HG03558 (cell line): ENCODE results near the gene SFR1.
A peak's percentile ranks its signal among the peaks of the same experiment; 100 is the strongest.

Source experiments
- ATAC-seq: cut with Tn5 transposase; IDR thresholded peaks from one replicate; pipeline ENCODE4 v1.9.1; 2021; ENCODE audit warnings: moderate number of reproducible peaks; ENCODE audit not compliant: unreplicated experiment; ENCODE audit errors: extremely low read depth

The SFR1 gene

GRCh38 chr10:104121485-104122224, at the start of gene SFR1:
SFR1 (plus strand) TSS chr10:104122171; CDS start chr10:104122184, 13 bp downstream.
- peak; percentile 68 for ATAC-seq

GRCh38 chr10:104072786-104073185, 49.2 kb upstream of the SFR1 start:
- no peak for ATAC-seq

GRCh38 chr10:104074505-104074904, 47.5 kb upstream of the SFR1 start:
- no peak for ATAC-seq

GRCh38 chr10:104076743-104077160, 45.2 kb upstream of the SFR1 start:
- ATAC-seq: no peak

- ATAC-seq: no peak
These were observed 44.7 kb upstream of the SFR1 start for GRCh38 chr10:104077247-104077646.

- ATAC-seq: no peak
These were observed 44.3 kb upstream of the SFR1 start for GRCh38 chr10:104077663-104078151.

- ATAC-seq: no peak
These were observed 41.2 kb upstream of the SFR1 start for GRCh38 chr10:104080762-104081161.

GRCh38 chr10:104081998-104082397, 40.0 kb upstream of the SFR1 start:
- ATAC-seq: no peak

GRCh38 chr10:104084482-104085142, 37.4 kb upstream of the SFR1 start:
- no peak for ATAC-seq

GRCh38 chr10:104085801-104086400, 36.1 kb upstream of the SFR1 start, which contains the start of gene COL17A1:
COL17A1 (minus strand) TSS chr10:104085880; CDS start chr10:104080673, 5,207 bp downstream.
- ATAC-seq: no peak

- ATAC-seq: no peak
These were observed 33.7 kb upstream of the SFR1 start for GRCh38 chr10:104088239-104088638.

GRCh38 chr10:104089621-104090020, 32.4 kb upstream of the SFR1 start:
- no peak for ATAC-seq

- ATAC-seq: no peak
These were observed 31.4 kb upstream of the SFR1 start for GRCh38 chr10:104090611-104091010.

- ATAC-seq: no peak
These were observed 29.2 kb upstream of the SFR1 start for GRCh38 chr10:104092749-104093148.

- ATAC-seq: no peak
These were observed 25.3 kb upstream of the SFR1 start for GRCh38 chr10:104096692-104097091.

- no peak for ATAC-seq
These were observed 23.5 kb upstream of the SFR1 start for GRCh38 chr10:104098358-104098925.

GRCh38 chr10:104099269-104099668, 22.7 kb upstream of the SFR1 start:
- no peak for ATAC-seq

GRCh38 chr10:104099941-104100340, 22.0 kb upstream of the SFR1 start:
- no peak for ATAC-seq

GRCh38 chr10:104100795-104101194, 21.2 kb upstream of the SFR1 start:
- ATAC-seq: no peak

GRCh38 chr10:104101902-104102301, 20.1 kb upstream of the SFR1 start:
- ATAC-seq: no peak

GRCh38 chr10:104103956-104104355, 18.0 kb upstream of the SFR1 start:
- ATAC-seq: no peak
